Vagina (tissue), 2 donors: ENCODE measurements around the gene LSP1. TPM values are rescaled to one million over a fixed set of nuclear protein-coding genes. Genes with fewer than 3 reads are reported as not detected.

Source experiments
- DNase-seq, 2 donors: peaks; one replicate each; pipeline ENCODE4 v3.0.0-alpha.2; 2017; ENCODE audit errors: extremely low spot score in 2 of 2
- H3K27ac ChIP-seq: fragments of 200-600 bp; sonication (generic); one replicate; pipeline ENCODE4 v1.5.1; 2019
- H3K27me3 ChIP-seq: fragments of 200-600 bp; sonication (generic); one replicate; pipeline ENCODE4 v1.5.1; 2019
- H3K36me3 ChIP-seq, 2 donors: fragments of 200-600 bp; sonication (generic); one replicate each; pipeline ENCODE4 v1.5.1; 2017 to 2019
- H3K4me1 ChIP-seq: fragments of 200-600 bp; sonication (generic); one replicate; pipeline ENCODE4 v1.5.1; 2019
- H3K4me3 ChIP-seq, 2 donors: fragments of 200-600 bp; sonication (generic); 1 replicate in 1 of 2; 2 replicates in 1 of 2; pipeline ENCODE4 v1.5.1; 2016 to 2019
- H3K9me3 ChIP-seq: fragments of 200-600 bp; sonication (generic); one replicate; pipeline ENCODE4 v1.5.1; 2019
- POLR2A ChIP-seq, 2 donors: fragments of 450-650 bp; IDR thresholded peaks; one replicate each; pipeline ENCODE4 v1.6.1; 2017; ENCODE audit warnings: antibody characterized with exemption in 2 of 2, mild to moderate bottlenecking in 2 of 2, moderate library complexity in 2 of 2
- POLR2AphosphoS5 ChIP-seq, 2 donors: sonication (generic); formaldehyde crosslinking; IDR thresholded peaks; one replicate each; pipeline ENCODE4 v1.9.0; 2017; ENCODE audit warnings: antibody characterized with exemption in 2 of 2, mild to moderate bottlenecking in 2 of 2, low read depth in 1 of 2; ENCODE audit not compliant: insufficient read depth in 1 of 2
- intact Hi-C: fragments of 100-400 bp; cut with DNase I; formaldehyde crosslinking; loops from one replicate; pipeline ENCODE4 v1.15.1; 2023
- total RNA-seq: library from RNA; depleted of rRNA; stranded (reverse); fragments of >200 nt; gene quantifications from one replicate; pipeline ENCODE4 v1.2.3, GENCODE V29; 2016
- TF ChIP-seq, protein P1 (sequence below), 3 experiments: fragments of 450-650 bp in 2 of 3; fragments of 200-600 bp in 1 of 3; sonication (generic) in 1 of 3; IDR thresholded peaks; one replicate each; pipeline ENCODE4 v1.5.1; 2017 to 2019; ENCODE audit warnings: antibody characterized with exemption in 3 of 3, mild to moderate bottlenecking in 2 of 3, moderate library complexity in 2 of 3

LSP1 gene
- total RNA-seq, 1 donor from 2014 or later = 32.7 TPM

GRCh38 chr11:1869427-1870325 lies 16.8 kb downstream of the LSP1 start:
- H3K4me1 ChIP-seq = peaks cover 91% of the 10 kb centered on the region
- H3K27me3 ChIP-seq = no peaks in the 10 kb centered on the region
- intact Hi-C loops = no loop called here
- H3K9me3 ChIP-seq = no peaks in the 10 kb centered on the region
- peak overlapping the region; percentile 47 to 50 for H3K4me3 ChIP-seq
- peak overlapping the region; percentile 96 for H3K27ac ChIP-seq
- DNase-seq = no peak
- no peak for TF ChIP-seq POLR2AphosphoS5 (IDR thresholded peaks at IDR 0.05; ENCODE audit: insufficient read depth in 1 of 2, low read depth in 1 of 2)
- TF ChIP-seq POLR2A (IDR thresholded peaks at IDR 0.05) = no peak
- TF ChIP-seq, protein P1, sequence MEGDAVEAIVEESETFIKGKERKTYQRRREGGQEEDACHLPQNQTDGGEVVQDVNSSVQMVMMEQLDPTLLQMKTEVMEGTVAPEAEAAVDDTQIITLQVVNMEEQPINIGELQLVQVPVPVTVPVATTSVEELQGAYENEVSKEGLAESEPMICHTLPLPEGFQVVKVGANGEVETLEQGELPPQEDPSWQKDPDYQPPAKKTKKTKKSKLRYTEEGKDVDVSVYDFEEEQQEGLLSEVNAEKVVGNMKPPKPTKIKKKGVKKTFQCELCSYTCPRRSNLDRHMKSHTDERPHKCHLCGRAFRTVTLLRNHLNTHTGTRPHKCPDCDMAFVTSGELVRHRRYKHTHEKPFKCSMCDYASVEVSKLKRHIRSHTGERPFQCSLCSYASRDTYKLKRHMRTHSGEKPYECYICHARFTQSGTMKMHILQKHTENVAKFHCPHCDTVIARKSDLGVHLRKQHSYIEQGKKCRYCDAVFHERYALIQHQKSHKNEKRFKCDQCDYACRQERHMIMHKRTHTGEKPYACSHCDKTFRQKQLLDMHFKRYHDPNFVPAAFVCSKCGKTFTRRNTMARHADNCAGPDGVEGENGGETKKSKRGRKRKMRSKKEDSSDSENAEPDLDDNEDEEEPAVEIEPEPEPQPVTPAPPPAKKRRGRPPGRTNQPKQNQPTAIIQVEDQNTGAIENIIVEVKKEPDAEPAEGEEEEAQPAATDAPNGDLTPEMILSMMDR (IDR thresholded peaks at IDR 0.05) = no peak
- H3K36me3 ChIP-seq = no peaks in the 10 kb centered on the region

GRCh38 chr11:1870326-1870696 lies 17.4 kb downstream of the LSP1 start:
- Histone ChIP-seq H3K36me3 (no peaks in the 10 kb centered on the region), H3K4me3 (peak overlapping the region; percentile 47 to 50), H3K27me3 (no peaks in the 10 kb centered on the region), H3K27ac (peak overlapping the region; percentile 96), H3K9me3 (no peaks in the 10 kb centered on the region), H3K4me1 (peaks cover 91% of the 10 kb centered on the region)
- no peak for TF ChIP-seq POLR2AphosphoS5 (IDR thresholded peaks at IDR 0.05; ENCODE audit: insufficient read depth in 1 of 2, low read depth in 1 of 2)
- TF ChIP-seq POLR2A (IDR thresholded peaks at IDR 0.05) = no peak
- TF ChIP-seq, protein P1 (IDR thresholded peaks at IDR 0.05) = no peak
- intact Hi-C loops = no loop called here
- no peak for DNase-seq

GRCh38 chr11:1870721-1871466 lies 18.0 kb downstream of the LSP1 start:
- Histone ChIP-seq H3K4me1 (peaks cover 91% of the 10 kb centered on the region), H3K4me3 (peak overlapping the region; percentile 47 to 50), H3K27ac (peak overlapping the region; percentile 96), H3K27me3 (no peaks in the 10 kb centered on the region), H3K9me3 (no peaks in the 10 kb centered on the region), H3K36me3 (no peaks in the 10 kb centered on the region)
- intact Hi-C loops = no loop called here
- no peak for DNase-seq
- TF ChIP-seq POLR2A (IDR thresholded peaks at IDR 0.05) = no peak
- TF ChIP-seq, protein P1 (IDR thresholded peaks at IDR 0.05) = no peak
- TF ChIP-seq POLR2AphosphoS5 (IDR thresholded peaks at IDR 0.05; ENCODE audit: insufficient read depth in 1 of 2, low read depth in 1 of 2) = peak in 1 of 2 donors; percentile 48

DNA sequence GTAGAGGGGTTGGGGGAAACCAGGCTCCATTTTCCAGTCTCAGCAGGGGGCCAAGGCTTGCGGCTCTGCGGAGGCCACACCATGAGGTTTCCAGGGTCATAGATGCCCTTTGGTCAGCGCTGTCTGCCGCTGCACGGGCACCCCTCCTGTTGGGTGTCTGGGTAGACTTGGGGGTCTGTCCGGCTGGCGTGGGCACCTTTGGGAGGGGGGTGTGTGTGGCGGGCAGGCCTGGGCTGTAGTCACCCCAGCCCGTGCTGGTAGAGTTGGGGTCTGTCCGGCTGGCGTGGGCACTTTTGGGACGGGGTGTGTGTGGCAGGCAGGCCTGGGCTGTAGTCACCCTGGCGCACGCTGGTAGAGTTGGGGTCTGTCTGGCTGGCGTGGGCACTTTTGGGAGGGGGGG lies 18.6 kb downstream of the LSP1 start:
- Histone ChIP-seq H3K4me1 (peaks cover 91% of the 10 kb centered on the region), H3K27me3 (no peaks in the 10 kb centered on the region), H3K36me3 (no peaks in the 10 kb centered on the region), H3K27ac (peak overlapping the region; percentile 96), H3K4me3 (peak overlapping the region; percentile 47 to 50), H3K9me3 (no peaks in the 10 kb centered on the region)
- intact Hi-C loops = no loop called here
- TF ChIP-seq POLR2AphosphoS5 (IDR thresholded peaks at IDR 0.05; ENCODE audit: insufficient read depth in 1 of 2, low read depth in 1 of 2) = no peak
- TF ChIP-seq POLR2A (IDR thresholded peaks at IDR 0.05) = no peak
- TF ChIP-seq, protein P1 (IDR thresholded peaks at IDR 0.05) = no peak
- no peak for DNase-seq
